LNCaP clone FGC (cell line): ENCODE measurements around the gene EEFSEC.

Experiments
- DNase-seq: peaks from one replicate; pipeline ENCODE4 v3.0.0-alpha.2; 2011; ENCODE audit warnings: low read depth
- H3K4me3 ChIP-seq: 2 replicates; pipeline ENCODE4 v1.5.1; 2011; ENCODE audit warnings: mild to moderate bottlenecking, low read depth, low read length, control low read depth
- CTCF ChIP-seq: IDR thresholded peaks from 2 replicates; pipeline ENCODE4 v1.5.1; 2012; ENCODE audit warnings: mild to moderate bottlenecking; ENCODE audit not compliant: control insufficient read depth, insufficient read depth; ENCODE audit errors: extremely low read depth

Gene EEFSEC

GRCh38 chr3:128422762-128423524 lies 269.7 kb downstream of the EEFSEC start:
- DNase-seq, result no peak
- TF ChIP-seq CTCF, result no peak
- no peak overlapping the region for H3K4me3 ChIP-seq

GRCh38 chr3:128423525-128424147 lies 270.4 kb downstream of the EEFSEC start:
- TF ChIP-seq CTCF, result no peak
- no peak overlapping the region for H3K4me3 ChIP-seq
- no peak for DNase-seq

- no peak for DNase-seq
- TF ChIP-seq CTCF, result no peak
- H3K4me3 ChIP-seq, result no peak overlapping the region
These were observed 271.3 kb downstream of the EEFSEC start for GRCh38 chr3:128424508-128425069.

GRCh38 chr3:128425142-128425845 lies 272.0 kb downstream of the EEFSEC start:
- TF ChIP-seq CTCF, result no peak
- DNase-seq, result no peak
- H3K4me3 ChIP-seq, result no peak overlapping the region

GRCh38 chr3:128425846-128426127 lies 272.5 kb downstream of the EEFSEC start:
- no peak overlapping the region for H3K4me3 ChIP-seq
- TF ChIP-seq CTCF, result no peak
- no peak for DNase-seq

- TF ChIP-seq CTCF, result peak; percentile 91
- DNase-seq, result no peak
- H3K4me3 ChIP-seq, result no peak overlapping the region
These were observed 273.0 kb downstream of the EEFSEC start for GRCh38 chr3:128426128-128426921.
